Activated CD8-positive, alpha-beta memory T cell treated with anti-CD3 and anti-CD28 coated beads, Interleukin-2, amount 50 U/mL, for 24 hours (primary cell): ENCODE data around the gene NCKAP5.

Source experiments
- DNase-seq: peaks from one replicate; pipeline ENCODE4 v3.0.0-alpha.2; 2020; ENCODE audit errors: extremely low read depth

The NCKAP5 gene

GRCh38 chr2:133574186-133574585, 5.9 kb upstream of the NCKAP5 start:
- DNase-seq, result no peak

- no peak for DNase-seq
Measured at GRCh38 chr2:133573491-133574162, 5.4 kb upstream of the NCKAP5 start.

GRCh38 chr2:133571249-133571648, 3.0 kb upstream of the NCKAP5 start:
- no peak for DNase-seq

GRCh38 chr2:133570542-133570941, 2.3 kb upstream of the NCKAP5 start:
- DNase-seq, result no peak

GRCh38 chr2:133569286-133569830, 1.1 kb upstream of the NCKAP5 start:
- no peak for DNase-seq

- DNase-seq, result no peak
Measured at GRCh38 chr2:133568598-133568997, 335 bp upstream of the NCKAP5 start.

- DNase-seq, result no peak
Measured at GRCh38 chr2:133562558-133562957, 5.7 kb downstream of the NCKAP5 start.

- DNase-seq, result no peak
Measured at GRCh38 chr2:133561045-133561852, 7.0 kb downstream of the NCKAP5 start.

- DNase-seq, result no peak
Measured at GRCh38 chr2:133557614-133558013, 10.6 kb downstream of the NCKAP5 start.

- DNase-seq, result no peak
Measured at GRCh38 chr2:133553838-133554408, 14.3 kb downstream of the NCKAP5 start.

- no peak for DNase-seq
Measured at GRCh38 chr2:133553251-133553650, 15.0 kb downstream of the NCKAP5 start.

- no peak for DNase-seq
Measured at GRCh38 chr2:133552821-133553220, 15.4 kb downstream of the NCKAP5 start.

GRCh38 chr2:133541797-133542196, 26.5 kb downstream of the NCKAP5 start:
- DNase-seq, result no peak

GRCh38 chr2:133541376-133541775, 26.9 kb downstream of the NCKAP5 start:
- no peak for DNase-seq

GRCh38 chr2:133532919-133533318, 35.3 kb downstream of the NCKAP5 start:
- DNase-seq, result no peak

- DNase-seq, result no peak
Measured at GRCh38 chr2:133531382-133531781, 36.9 kb downstream of the NCKAP5 start.

GRCh38 chr2:133530645-133531044, 37.6 kb downstream of the NCKAP5 start:
- DNase-seq, result no peak

- no peak for DNase-seq
Measured at GRCh38 chr2:133526530-133527300, 41.5 kb downstream of the NCKAP5 start.

GRCh38 chr2:133525613-133526529, 42.4 kb downstream of the NCKAP5 start:
- DNase-seq, result no peak

GRCh38 chr2:133525090-133525489, 43.2 kb downstream of the NCKAP5 start:
- no peak for DNase-seq

GRCh38 chr2:133523406-133523805, 44.9 kb downstream of the NCKAP5 start:
- DNase-seq, result no peak
